GM12864 (cell line): ENCODE data around the gene EYS.

ENCODE experiments used
- DNase-seq: peaks from one replicate; pipeline ENCODE4 v3.0.0-alpha.2; 2011; ENCODE audit warnings: low read depth
- H3K4me3 ChIP-seq: 2 replicates; pipeline ENCODE4 v1.5.1; 2011; ENCODE audit warnings: mild to moderate bottlenecking, low read depth, low read length, control low read depth
- TF ChIP-seq, protein P1 (sequence below): IDR thresholded peaks from 2 replicates; pipeline ENCODE4 v1.5.1; 2011; ENCODE audit warnings: low read depth, mild to moderate bottlenecking, moderate library complexity, low read length, control low read depth, inconsistent platforms; ENCODE audit errors: missing control alignments

Gene EYS

GRCh38 chr6:64121011-64121565 is 1585.9 kb downstream of the EYS start:
- no peak overlapping the region for H3K4me3 ChIP-seq
- TF ChIP-seq, protein P1, sequence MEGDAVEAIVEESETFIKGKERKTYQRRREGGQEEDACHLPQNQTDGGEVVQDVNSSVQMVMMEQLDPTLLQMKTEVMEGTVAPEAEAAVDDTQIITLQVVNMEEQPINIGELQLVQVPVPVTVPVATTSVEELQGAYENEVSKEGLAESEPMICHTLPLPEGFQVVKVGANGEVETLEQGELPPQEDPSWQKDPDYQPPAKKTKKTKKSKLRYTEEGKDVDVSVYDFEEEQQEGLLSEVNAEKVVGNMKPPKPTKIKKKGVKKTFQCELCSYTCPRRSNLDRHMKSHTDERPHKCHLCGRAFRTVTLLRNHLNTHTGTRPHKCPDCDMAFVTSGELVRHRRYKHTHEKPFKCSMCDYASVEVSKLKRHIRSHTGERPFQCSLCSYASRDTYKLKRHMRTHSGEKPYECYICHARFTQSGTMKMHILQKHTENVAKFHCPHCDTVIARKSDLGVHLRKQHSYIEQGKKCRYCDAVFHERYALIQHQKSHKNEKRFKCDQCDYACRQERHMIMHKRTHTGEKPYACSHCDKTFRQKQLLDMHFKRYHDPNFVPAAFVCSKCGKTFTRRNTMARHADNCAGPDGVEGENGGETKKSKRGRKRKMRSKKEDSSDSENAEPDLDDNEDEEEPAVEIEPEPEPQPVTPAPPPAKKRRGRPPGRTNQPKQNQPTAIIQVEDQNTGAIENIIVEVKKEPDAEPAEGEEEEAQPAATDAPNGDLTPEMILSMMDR, result no peak
- DNase-seq, result no peak

- no peak for DNase-seq
- TF ChIP-seq, protein P1, result no peak
- no peak overlapping the region for H3K4me3 ChIP-seq
Observed at GRCh38 chr6:64113704-64114103, 1593.3 kb downstream of the EYS start.

- no peak overlapping the region for H3K4me3 ChIP-seq
- TF ChIP-seq, protein P1, result no peak
- no peak for DNase-seq
Observed at GRCh38 chr6:64104051-64104450, 1603.0 kb downstream of the EYS start.

GRCh38 chr6:64103480-64103879 is 1603.5 kb downstream of the EYS start:
- TF ChIP-seq, protein P1, result no peak
- DNase-seq, result no peak
- no peak overlapping the region for H3K4me3 ChIP-seq

DNA sequence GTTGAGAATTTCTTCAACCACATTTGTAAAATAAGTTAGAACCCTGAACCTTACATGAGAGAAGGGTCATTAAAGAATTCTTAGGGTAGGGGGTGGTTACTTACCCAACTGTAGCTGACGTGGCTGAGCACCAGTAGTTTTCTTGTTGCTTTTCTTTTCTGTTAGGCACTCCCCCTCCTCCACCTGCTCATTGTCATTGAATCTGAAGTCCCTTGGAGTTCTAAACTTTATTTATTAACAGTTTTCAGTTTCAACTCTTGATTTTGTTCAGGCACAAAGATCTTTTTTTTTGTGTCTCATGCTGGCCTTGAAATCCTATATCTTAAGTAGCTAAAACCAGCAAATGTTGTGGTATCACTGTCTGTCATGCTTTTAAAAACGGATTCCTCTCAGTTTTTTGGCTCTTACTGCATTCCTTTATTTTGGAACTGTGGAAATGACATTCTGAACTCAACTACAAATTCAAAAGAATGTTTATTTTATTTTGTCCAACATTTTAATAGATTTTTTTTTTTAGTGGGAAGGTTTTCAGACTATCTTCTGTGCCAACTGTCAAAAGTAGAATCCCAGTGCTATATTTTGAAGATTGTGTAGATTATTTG is 1606.2 kb downstream of the EYS start:
- TF ChIP-seq, protein P1, result no peak
- H3K4me3 ChIP-seq, result no peak overlapping the region
- no peak for DNase-seq

GRCh38 chr6:64090352-64090751 is 1616.7 kb downstream of the EYS start:
- TF ChIP-seq, protein P1, result no peak
- no peak overlapping the region for H3K4me3 ChIP-seq
- DNase-seq, result no peak

DNA sequence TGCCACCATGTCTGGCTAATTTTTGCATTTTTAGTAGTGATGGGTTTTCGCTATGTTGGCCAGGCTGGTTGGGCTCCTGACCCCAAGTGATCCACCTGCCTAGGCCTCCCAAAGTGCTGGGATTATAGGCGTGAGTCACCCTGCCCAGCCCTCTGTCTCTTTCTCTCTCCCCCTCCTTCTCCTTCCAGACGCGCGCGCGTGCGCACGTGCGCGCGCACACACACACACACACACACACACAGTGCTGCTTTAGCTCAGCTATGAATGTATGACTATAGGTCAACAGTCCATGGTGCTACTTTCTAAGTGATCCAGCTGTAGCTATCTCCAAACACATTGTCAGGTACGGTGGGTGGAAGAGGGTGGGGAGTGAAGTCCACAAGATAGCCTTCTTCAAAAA is 1621.9 kb downstream of the EYS start:
- TF ChIP-seq, protein P1, result no peak
- no peak for DNase-seq
- no peak overlapping the region for H3K4me3 ChIP-seq
